HCT116 (cell line): ENCODE data around the gene NDUFAB1. TPM values are rescaled to one million over a fixed set of nuclear protein-coding genes. Genes with fewer than 3 reads are reported as not detected.

Experiments used
- ATAC-seq: fragments of 200-7000 bp; cut with Tn5 transposase; 2 replicates; pipeline ENCODE4 v1.9.1; 2020; ENCODE audit warnings: mild to moderate bottlenecking, moderate library complexity
- BruUV-seq: library from RNA; stranded (reverse); fragments of 400-500 nt; replicated peaks from 2 replicates; lab custom pipeline; 2021; lab: Mats Ljungman, UMichigan
- CTCF ChIA-PET: fragments of 300-600 bp; sonication (Branson Sonifier 250); formaldehyde crosslinking; loops from one replicate; lab custom pipeline; 2021; ENCODE audit warnings: antibody characterized with exemption; lab: Charles Lee
- POLR2A ChIA-PET: fragments of 300-600, 350-600 bp; sonication (Branson Sonifier 250); formaldehyde crosslinking; loops from one replicate; lab custom pipeline; 2021; ENCODE audit warnings: antibody characterized with exemption; lab: Charles Lee
- RAD21 ChIA-PET, 2 experiments: fragments of 300-600 bp; sonication (Branson Sonifier 250); formaldehyde crosslinking; loops; one replicate each; lab custom pipeline; 2023; ENCODE audit warnings: low total read pairs in 2 of 2; ENCODE audit not compliant: uncharacterized antibody in 2 of 2, unreplicated experiment in 2 of 2, low non-redundant PET in 1 of 2; lab: Charles Lee
- DNase-seq: peaks from one replicate; pipeline ENCODE4 v3.0.0-alpha.2; 2010; ENCODE audit warnings: low read depth, low spot score
- H2AFZ ChIP-seq: fragments of 200-600 bp; shearing (Covaris generic), sonication (generic); 2 replicates; pipeline ENCODE4 v1.6.1; 2017; ENCODE audit warnings: low read depth, mixed run types, mixed read lengths, antibody characterized with exemption, low read length; ENCODE audit not compliant: poor library complexity, severe bottlenecking
- H3K27ac ChIP-seq: 2 replicates; pipeline ENCODE4 v1.5.1; 2012; ENCODE audit warnings: low read depth, low read length
- H3K27me3 ChIP-seq: fragments of 200-600 bp; sonication (generic); 2 replicates; pipeline ENCODE4 v1.6.1; 2016; ENCODE audit warnings: mixed run types, low read length, mixed read lengths; ENCODE audit not compliant: insufficient read depth
- H3K36me3 ChIP-seq, 2 experiments: fragments of 200-500 bp in 1 of 2; fragments of 200-600 bp in 1 of 2; sonication (Bioruptor generic) in 1 of 2; sonication (generic) in 1 of 2; 2 replicates each; pipeline versions ENCODE4 v1.5.1 to v1.6.1; 2014 to 2016; ENCODE audit warnings: low read length in 2 of 2, inconsistent platforms in 1 of 2, mixed read lengths in 1 of 2, mixed run types in 1 of 2; ENCODE audit not compliant: insufficient read depth in 2 of 2, control insufficient read depth in 1 of 2
- H3K4me1 ChIP-seq, 2 experiments: fragments of 200-600 bp in 1 of 2; sonication (generic) in 1 of 2; 2 replicates each; pipeline versions ENCODE4 v1.5.1 to v1.6.1; 2012 to 2017; ENCODE audit warnings: low read length in 2 of 2, inconsistent platforms in 1 of 2, mild to moderate bottlenecking in 1 of 2, mixed read lengths in 1 of 2, mixed run types in 1 of 2, moderate library complexity in 1 of 2; ENCODE audit not compliant: insufficient read depth in 2 of 2, control insufficient read depth in 1 of 2
- H3K4me2 ChIP-seq: fragments of 200-600 bp; sonication (generic); 2 replicates; pipeline ENCODE4 v1.6.1; 2017; ENCODE audit warnings: mixed run types, low read length, mixed read lengths
- H3K4me3 ChIP-seq, 2 experiments: fragments of 200-600 bp in 1 of 2; sonication (generic) in 1 of 2; replicated peaks in 1 of 2; 2 replicates each; pipeline ENCODE4 v1.5.1; 2011 to 2016; ENCODE audit warnings: low read length in 2 of 2, control low read depth in 1 of 2, low read depth in 1 of 2, mild to moderate bottlenecking in 1 of 2, mixed read lengths in 1 of 2, mixed run types in 1 of 2
- H3K79me2 ChIP-seq: fragments of 200-600 bp; sonication (generic); 2 replicates; pipeline ENCODE4 v1.6.1; 2017; ENCODE audit warnings: mild to moderate bottlenecking, mixed run types, low read length, moderate library complexity, mixed read lengths; ENCODE audit not compliant: insufficient read depth
- H3K9ac ChIP-seq: fragments of 200-600 bp; sonication (generic); 2 replicates; pipeline ENCODE4 v1.6.1; 2016; ENCODE audit warnings: low read length, mixed read lengths
- H3K9me2 ChIP-seq: fragments of 200-600 bp; sonication (generic), shearing (Covaris generic); 2 replicates; pipeline ENCODE4 v1.6.1; 2017; ENCODE audit warnings: mixed run types, mild to moderate bottlenecking, moderate library complexity; ENCODE audit not compliant: insufficient read depth
- H3K9me3 ChIP-seq, 2 experiments: fragments of 200-500 bp in 1 of 2; fragments of 200-600 bp in 1 of 2; sonication (Bioruptor generic) in 1 of 2; sonication (generic) in 1 of 2; 2 replicates each; pipeline ENCODE4 v1.6.1; 2014 to 2017; ENCODE audit warnings: low read length in 2 of 2, mixed read lengths in 2 of 2, inconsistent platforms in 1 of 2, low read depth in 1 of 2, mild to moderate bottlenecking in 1 of 2, mixed run types in 1 of 2, moderate library complexity in 1 of 2; ENCODE audit not compliant: control insufficient read depth in 1 of 2, insufficient read depth in 1 of 2
- H4K20me1 ChIP-seq: fragments of 200-600 bp; sonication (generic), shearing (Covaris generic); 2 replicates; pipeline ENCODE4 v1.6.1; 2017; ENCODE audit warnings: mixed run types, mild to moderate bottlenecking, moderate library complexity; ENCODE audit not compliant: insufficient read depth
- CBX3 ChIP-seq: IDR thresholded peaks from 2 replicates; pipeline ENCODE4 v1.6.1; 2012; ENCODE audit warnings: low read depth
- ELF1 ChIP-seq: IDR thresholded peaks from 2 replicates; pipeline ENCODE4 v1.6.1; 2012; ENCODE audit warnings: low read depth, borderline replicate concordance
- EZH2 ChIP-seq: fragments of 200-600 bp; sonication (generic); IDR thresholded peaks from 2 replicates; pipeline ENCODE4 v1.6.1; 2017; ENCODE audit warnings: antibody characterized with exemption, mixed run types
- FOSL1 ChIP-seq: IDR thresholded peaks from 2 replicates; pipeline ENCODE4 v1.6.1; 2012; ENCODE audit warnings: low read depth
- JUND ChIP-seq: IDR thresholded peaks from 2 replicates; pipeline ENCODE4 v1.6.1; 2012
- RAD21 ChIP-seq: IDR thresholded peaks from 2 replicates; pipeline ENCODE4 v1.6.1; 2012; ENCODE audit warnings: low read depth, mild to moderate bottlenecking
- SP1 ChIP-seq: IDR thresholded peaks from 2 replicates; pipeline ENCODE4 v1.6.1; 2012; ENCODE audit warnings: low read depth
- SRF ChIP-seq: IDR thresholded peaks from 2 replicates; pipeline ENCODE4 v1.6.1; 2012; ENCODE audit warnings: low read depth
- TCF7L2 ChIP-seq: IDR thresholded peaks from 2 replicates; pipeline ENCODE4 v1.7.0; 2011; ENCODE audit warnings: borderline replicate concordance, inconsistent platforms; ENCODE audit not compliant: insufficient read depth, insufficient read length; ENCODE audit errors: extremely low read depth
- ZFX ChIP-seq: fragments of 450-650 bp; IDR thresholded peaks from 2 replicates; pipeline ENCODE4 v1.6.1; 2017
- ZNF274 ChIP-seq: fragments of 200-500 bp; sonication (Bioruptor generic); IDR thresholded peaks from 2 replicates; pipeline ENCODE4 v1.6.1; 2014; ENCODE audit warnings: mild to moderate bottlenecking, low read depth, low read length, inconsistent platforms
- intact Hi-C: fragments of 100-400 bp; cut with micrococcal nuclease; formaldehyde crosslinking; loops from 2 replicates; pipeline ENCODE4 v1.10.0; 2022
- total RNA-seq: library from RNA; stranded (reverse); gene quantifications from one replicate; pipeline ENCODE4 v1.2.1, GENCODE V29; 2021; ENCODE audit not compliant: unreplicated experiment
- TF ChIP-seq, protein P1 (sequence below): IDR thresholded peaks from 2 replicates; pipeline ENCODE4 v1.6.1; 2012; ENCODE audit warnings: low read depth
- TF ChIP-seq, protein P2 (sequence below): IDR thresholded peaks from 2 replicates; pipeline ENCODE4 v1.6.1; 2012
- TF ChIP-seq, protein P3 (sequence below), 3 experiments: fragments of 200-600 bp in 1 of 3; sonication (generic) in 1 of 3; IDR thresholded peaks in 2 of 3; conservative IDR thresholded peaks in 1 of 3; 2 replicates each; pipeline ENCODE4 v1.5.1; 2012 to 2017; ENCODE audit warnings: low read depth in 2 of 3, low read length in 2 of 3, antibody characterized with exemption in 1 of 3, borderline replicate concordance in 1 of 3, control low read depth in 1 of 3, mild to moderate bottlenecking in 1 of 3, mixed read lengths in 1 of 3, mixed run types in 1 of 3, moderate library complexity in 1 of 3; ENCODE audit not compliant: insufficient read depth in 1 of 3
- TF ChIP-seq, protein P4 (sequence below): IDR thresholded peaks from 2 replicates; pipeline ENCODE4 v1.6.1; 2011; ENCODE audit warnings: mild to moderate bottlenecking, low read length, moderate library complexity; ENCODE audit not compliant: insufficient replicate concordance; ENCODE audit errors: extremely low read depth

Gene NDUFAB1
- total RNA-seq, 1 experiment from 2014 or later = 169 TPM

DNA sequence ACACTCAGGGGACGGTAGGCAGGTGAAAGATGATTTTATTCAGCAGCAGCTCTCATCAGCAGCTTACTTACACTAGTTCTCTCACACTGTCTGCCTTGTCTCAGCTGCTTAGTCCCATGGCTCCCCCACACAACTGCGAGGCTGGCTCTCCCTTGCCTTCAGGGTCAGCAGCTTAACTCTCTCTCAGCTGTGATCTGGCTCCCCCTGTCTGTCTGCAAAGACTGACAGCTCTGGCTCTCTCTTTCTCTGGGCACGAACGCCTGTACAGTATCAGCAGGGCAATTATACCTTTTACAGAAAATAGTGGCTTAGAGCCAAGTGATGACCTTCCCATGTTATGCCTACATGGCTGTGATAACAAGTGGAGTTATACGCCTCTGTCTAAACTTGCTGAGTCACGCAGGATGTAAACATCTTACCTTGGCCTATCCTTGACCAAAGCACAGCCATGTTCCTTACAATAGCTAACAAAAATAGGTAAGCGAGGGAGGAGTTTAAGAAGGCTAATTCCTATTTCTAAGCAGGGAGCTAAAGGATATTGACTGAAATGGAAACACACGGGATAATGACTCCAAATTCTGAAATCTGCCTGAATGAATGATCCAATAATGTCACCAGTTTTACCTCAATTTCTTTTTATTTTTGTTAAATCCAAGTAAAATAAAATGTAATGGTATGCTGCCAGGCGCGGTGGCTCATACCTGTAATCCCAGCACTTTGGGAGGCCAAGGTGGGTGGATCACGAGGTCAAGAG, 1.1 kb upstream of the NDUFAB1 start:
- Histone ChIP-seq H3K27me3 (no peaks in the 10 kb centered on the region), H3K4me1 (peaks cover 16 to 25% of the 10 kb centered on the region in 2 experiments; a peak in 3 of 4 replicates), H4K20me1 (no peaks in the 10 kb centered on the region), H3K9me3 (no peaks in the 10 kb centered on the region), H3K4me3 (peak overlapping the region; percentile 85 to 100), H3K36me3 (peaks cover 5 to 12% of the 10 kb centered on the region in 2 experiments), H2AFZ (peak overlapping the region; percentile 92), H3K9ac (no peak overlapping the region; the same call in 1 of the 2 replicates), H3K27ac (peak overlapping the region; percentile 77), H3K79me2 (peaks cover 39% of the 10 kb centered on the region), H3K4me2 (peak overlapping the region; percentile 89), H3K9me2 (no peaks in the 10 kb centered on the region)
- RAD21 ChIA-PET = no interaction called here
- no peak for TF ChIP-seq JUND
- no peak for TF ChIP-seq EZH2
- TF ChIP-seq SRF = no peak
- TF ChIP-seq, protein P1, sequence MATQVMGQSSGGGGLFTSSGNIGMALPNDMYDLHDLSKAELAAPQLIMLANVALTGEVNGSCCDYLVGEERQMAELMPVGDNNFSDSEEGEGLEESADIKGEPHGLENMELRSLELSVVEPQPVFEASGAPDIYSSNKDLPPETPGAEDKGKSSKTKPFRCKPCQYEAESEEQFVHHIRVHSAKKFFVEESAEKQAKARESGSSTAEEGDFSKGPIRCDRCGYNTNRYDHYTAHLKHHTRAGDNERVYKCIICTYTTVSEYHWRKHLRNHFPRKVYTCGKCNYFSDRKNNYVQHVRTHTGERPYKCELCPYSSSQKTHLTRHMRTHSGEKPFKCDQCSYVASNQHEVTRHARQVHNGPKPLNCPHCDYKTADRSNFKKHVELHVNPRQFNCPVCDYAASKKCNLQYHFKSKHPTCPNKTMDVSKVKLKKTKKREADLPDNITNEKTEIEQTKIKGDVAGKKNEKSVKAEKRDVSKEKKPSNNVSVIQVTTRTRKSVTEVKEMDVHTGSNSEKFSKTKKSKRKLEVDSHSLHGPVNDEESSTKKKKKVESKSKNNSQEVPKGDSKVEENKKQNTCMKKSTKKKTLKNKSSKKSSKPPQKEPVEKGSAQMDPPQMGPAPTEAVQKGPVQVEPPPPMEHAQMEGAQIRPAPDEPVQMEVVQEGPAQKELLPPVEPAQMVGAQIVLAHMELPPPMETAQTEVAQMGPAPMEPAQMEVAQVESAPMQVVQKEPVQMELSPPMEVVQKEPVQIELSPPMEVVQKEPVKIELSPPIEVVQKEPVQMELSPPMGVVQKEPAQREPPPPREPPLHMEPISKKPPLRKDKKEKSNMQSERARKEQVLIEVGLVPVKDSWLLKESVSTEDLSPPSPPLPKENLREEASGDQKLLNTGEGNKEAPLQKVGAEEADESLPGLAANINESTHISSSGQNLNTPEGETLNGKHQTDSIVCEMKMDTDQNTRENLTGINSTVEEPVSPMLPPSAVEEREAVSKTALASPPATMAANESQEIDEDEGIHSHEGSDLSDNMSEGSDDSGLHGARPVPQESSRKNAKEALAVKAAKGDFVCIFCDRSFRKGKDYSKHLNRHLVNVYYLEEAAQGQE = no peak
- TF ChIP-seq, protein P2, sequence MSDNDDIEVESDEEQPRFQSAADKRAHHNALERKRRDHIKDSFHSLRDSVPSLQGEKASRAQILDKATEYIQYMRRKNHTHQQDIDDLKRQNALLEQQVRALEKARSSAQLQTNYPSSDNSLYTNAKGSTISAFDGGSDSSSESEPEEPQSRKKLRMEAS = no peak
- TF ChIP-seq, protein P3, sequence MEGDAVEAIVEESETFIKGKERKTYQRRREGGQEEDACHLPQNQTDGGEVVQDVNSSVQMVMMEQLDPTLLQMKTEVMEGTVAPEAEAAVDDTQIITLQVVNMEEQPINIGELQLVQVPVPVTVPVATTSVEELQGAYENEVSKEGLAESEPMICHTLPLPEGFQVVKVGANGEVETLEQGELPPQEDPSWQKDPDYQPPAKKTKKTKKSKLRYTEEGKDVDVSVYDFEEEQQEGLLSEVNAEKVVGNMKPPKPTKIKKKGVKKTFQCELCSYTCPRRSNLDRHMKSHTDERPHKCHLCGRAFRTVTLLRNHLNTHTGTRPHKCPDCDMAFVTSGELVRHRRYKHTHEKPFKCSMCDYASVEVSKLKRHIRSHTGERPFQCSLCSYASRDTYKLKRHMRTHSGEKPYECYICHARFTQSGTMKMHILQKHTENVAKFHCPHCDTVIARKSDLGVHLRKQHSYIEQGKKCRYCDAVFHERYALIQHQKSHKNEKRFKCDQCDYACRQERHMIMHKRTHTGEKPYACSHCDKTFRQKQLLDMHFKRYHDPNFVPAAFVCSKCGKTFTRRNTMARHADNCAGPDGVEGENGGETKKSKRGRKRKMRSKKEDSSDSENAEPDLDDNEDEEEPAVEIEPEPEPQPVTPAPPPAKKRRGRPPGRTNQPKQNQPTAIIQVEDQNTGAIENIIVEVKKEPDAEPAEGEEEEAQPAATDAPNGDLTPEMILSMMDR (IDR thresholded peaks at IDR 0.05 in 2 of 3, conservative IDR thresholded peaks at IDR 0.05 in 1 of 3; ENCODE audit: borderline replicate concordance in 1 of 3, insufficient read depth in 1 of 3, low read depth in 2 of 3, low read length in 2 of 3) = peak; percentile 54 to 73 (median 71)
- TF ChIP-seq, protein P4, sequence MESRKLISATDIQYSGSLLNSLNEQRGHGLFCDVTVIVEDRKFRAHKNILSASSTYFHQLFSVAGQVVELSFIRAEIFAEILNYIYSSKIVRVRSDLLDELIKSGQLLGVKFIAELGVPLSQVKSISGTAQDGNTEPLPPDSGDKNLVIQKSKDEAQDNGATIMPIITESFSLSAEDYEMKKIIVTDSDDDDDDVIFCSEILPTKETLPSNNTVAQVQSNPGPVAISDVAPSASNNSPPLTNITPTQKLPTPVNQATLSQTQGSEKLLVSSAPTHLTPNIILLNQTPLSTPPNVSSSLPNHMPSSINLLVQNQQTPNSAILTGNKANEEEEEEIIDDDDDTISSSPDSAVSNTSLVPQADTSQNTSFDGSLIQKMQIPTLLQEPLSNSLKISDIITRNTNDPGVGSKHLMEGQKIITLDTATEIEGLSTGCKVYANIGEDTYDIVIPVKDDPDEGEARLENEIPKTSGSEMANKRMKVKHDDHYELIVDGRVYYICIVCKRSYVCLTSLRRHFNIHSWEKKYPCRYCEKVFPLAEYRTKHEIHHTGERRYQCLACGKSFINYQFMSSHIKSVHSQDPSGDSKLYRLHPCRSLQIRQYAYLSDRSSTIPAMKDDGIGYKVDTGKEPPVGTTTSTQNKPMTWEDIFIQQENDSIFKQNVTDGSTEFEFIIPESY = no peak
- no peak for TF ChIP-seq ZNF274
- TF ChIP-seq RAD21 = peak; percentile 67
- no peak for TF ChIP-seq SP1
- no peak for TF ChIP-seq CBX3
- no peak for TF ChIP-seq TCF7L2
- TF ChIP-seq FOSL1 = no peak
- no peak for TF ChIP-seq ELF1
- no peak for TF ChIP-seq ZFX
- DNase-seq (peak; percentile 50), ATAC-seq (peak; percentile 77)
- no TSS peak for BruUV-seq
- CTCF ChIA-PET = interaction anchor here (0.7 to 2.2 kb wide), 14 partner anchors 8 to 656 kb away, joined by 3 to 30 read pairs (median 5); partner anchors contain the start of genes DCTN5, EARS2, PALB2 and UBFD1
- intact Hi-C loops = loop anchor here (2.0 kb wide), 1 partner anchor 44 kb away; the partner anchor contains the start of genes DCTN5 and PALB2
- POLR2A ChIA-PET = interaction anchor here (1.2 to 2.3 kb wide), 3 partner anchors 39 to 82 kb away, joined by 3 to 8 read pairs (median 3); partner anchors contain the start of genes DCTN5, EARS2, PALB2 and UBFD1
